K562 (cell line): ENCODE results near the gene SAP30BP. TPM values are rescaled to one million over a fixed set of nuclear protein-coding genes. Genes with fewer than 3 reads are reported as not detected.
A peak's percentile ranks its signal among the peaks of the same experiment; 100 is the strongest.

Source experiments
- MAZ ChIP-seq, 2 experiments: fragments of 450-650 bp in 1 of 2; sonication (generic) in 1 of 2; formaldehyde crosslinking; IDR thresholded peaks in 1 of 2; conservative IDR thresholded peaks in 1 of 2; 2 replicates each; pipeline versions ENCODE4 v1.4.0 to v1.5.0; 2020; ENCODE audit warnings: mild to moderate bottlenecking in 1 of 2, missing genetic modification reagents in 1 of 2
- MED1 ChIP-seq: sonication (generic); formaldehyde crosslinking; IDR thresholded peaks from 2 replicates; pipeline ENCODE4 v1.8.1; 2023; ENCODE audit warnings: missing genetic modification reagents, borderline replicate concordance
- MEF2D ChIP-seq: conservative IDR thresholded peaks from 2 replicates; pipeline ENCODE4 v1.6.1; 2016; ENCODE audit warnings: low read depth, missing genetic modification characterization, missing compliant biosample characterization
- RAD21 ChIP-seq, 2 experiments: fragments of 250-450 bp in 1 of 2; fragments of 450-650 bp in 1 of 2; sonication (Bioruptor Pico) in 1 of 2; formaldehyde crosslinking in 1 of 2; IDR thresholded peaks in 1 of 2; conservative IDR thresholded peaks in 1 of 2; 2 replicates each; pipeline versions ENCODE4 v1.4.0 to v1.8.0; 2020 to 2022; ENCODE audit warnings: mild to moderate bottlenecking in 2 of 2, moderate library complexity in 1 of 2
- STAG1 ChIP-seq: sonication (generic); formaldehyde crosslinking; IDR thresholded peaks from 2 replicates; pipeline ENCODE4 v1.5.0; 2020; ENCODE audit warnings: missing genetic modification reagents, borderline replicate concordance
- TGIF2 ChIP-seq: sonication (generic); formaldehyde crosslinking; IDR thresholded peaks from 2 replicates; pipeline ENCODE4 v1.8.1; 2022; ENCODE audit warnings: mild to moderate bottlenecking, missing genetic modification reagents, moderate library complexity
- ZBTB17 ChIP-seq: fragments of 450-650 bp; formaldehyde crosslinking; IDR thresholded peaks from 2 replicates; pipeline ENCODE4 v1.4.0; 2020; ENCODE audit warnings: mild to moderate bottlenecking
- ZNF655 ChIP-seq: fragments of 250-450 bp; sonication (Bioruptor Pico); IDR thresholded peaks from 2 replicates; pipeline ENCODE4 v1.5.0; 2021
- polyA plus RNA-seq, 8 experiments: library from polyadenylated mRNA; depleted of rRNA in 4 of 8; stranded (reverse) in 5 of 8; unstranded in 3 of 8; fragments of >200 nt; fragmentation: Nextera tagmentation in 2 of 8; fragmentation: Illumina TruSeq in 1 of 8; extraction: Ambion mirVana in 2 of 8; extraction: Trizol in 1 of 8; gene quantifications; 2 replicates each; pipeline versions ENCODE4 v1.2.1 to v1.2.3, GENCODE V29; 2011 to 2014; ENCODE audit warnings: inconsistent platforms in 1 of 8, missing spikeins in 1 of 8
- total RNA-seq, 7 experiments: library from RNA; depleted of rRNA in 6 of 7; stranded (reverse); fragments of >200 nt in 6 of 7; fragmentation: Illumina TruSeq in 2 of 7; extraction: Trizol in 2 of 7; gene quantifications; 2 replicates each; pipeline versions ENCODE4 v1.2.1 to v1.2.3, GENCODE V29; 2011 to 2021; ENCODE audit warnings: low replicate concordance in 1 of 7

The SAP30BP gene
- total and polyA plus RNA-seq, 9 of the 15 experiments (the other 6 are each of a cell fraction or from before 2014, with no cell fraction given), result 45.3 to 154 (median 71.7) TPM

- TF ChIP-seq ZNF655 (no peak), ZBTB17 (CRISPR knock-in tag) (0 out of 2 replicates have a peak, but pooled peaks have one; percentile 13), MEF2D (tag) (no peak), MAZ (CRISPR knock-in tag; conservative IDR thresholded peaks at IDR 0.05 in 1 of 2, IDR thresholded peaks at IDR 0.05 in 1 of 2) (peak in 1 of 2 experiments; percentile 29; a peak in 1 of 4 replicates), TGIF2 (no peak), RAD21 (CRISPR knock-in tag; conservative IDR thresholded peaks at IDR 0.05 in 1 of 2, IDR thresholded peaks at IDR 0.05 in 1 of 2) (peak; percentile 67 to 83), MED1 (CRISPR knock-in tag) (no peak), STAG1 (peak; percentile 82; the same call in 1 of the 2 replicates)
Observed at GRCh38 chr17:75749545-75750389, 82.6 kb downstream of the SAP30BP start (continued).
